GM21825 (cell line): Measurements from ENCODE around the gene GDNF.
"Not testable (repeated sequence)": the region's sequence is repeated elsewhere in the genome, so short reads cannot be mapped to it uniquely, and the experiment has no call there.

Experiments used
- ATAC-seq: cut with Tn5 transposase; IDR thresholded peaks from one replicate; pipeline ENCODE4 v1.9.1; 2021; ENCODE audit warnings: mild to moderate bottlenecking, moderate library complexity; ENCODE audit not compliant: unreplicated experiment

GDNF gene

GRCh38 chr5:37823433-37824152 lies 16.2 kb downstream of the GDNF start:
- no peak for ATAC-seq

DNA sequence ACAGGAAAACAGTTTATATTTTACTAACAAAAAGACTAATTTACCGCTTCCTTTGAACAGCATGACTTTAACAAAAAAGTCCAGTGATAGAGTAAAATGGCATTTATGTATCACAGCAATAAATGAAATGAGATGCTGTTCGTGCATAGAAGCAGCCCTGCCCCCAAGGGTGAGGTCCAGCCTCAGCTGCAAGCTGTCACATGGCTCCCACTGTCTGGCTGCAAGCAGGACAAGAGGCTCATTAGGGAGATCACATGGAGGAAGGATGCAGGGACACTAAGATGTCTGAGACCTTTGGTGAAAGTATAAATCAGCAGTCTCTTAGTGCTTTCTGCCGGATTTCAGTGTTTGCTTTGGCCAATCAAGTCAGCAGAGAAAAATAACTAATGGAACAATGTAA lies 23.0 kb downstream of the GDNF start:
- no peak for ATAC-seq

DNA sequence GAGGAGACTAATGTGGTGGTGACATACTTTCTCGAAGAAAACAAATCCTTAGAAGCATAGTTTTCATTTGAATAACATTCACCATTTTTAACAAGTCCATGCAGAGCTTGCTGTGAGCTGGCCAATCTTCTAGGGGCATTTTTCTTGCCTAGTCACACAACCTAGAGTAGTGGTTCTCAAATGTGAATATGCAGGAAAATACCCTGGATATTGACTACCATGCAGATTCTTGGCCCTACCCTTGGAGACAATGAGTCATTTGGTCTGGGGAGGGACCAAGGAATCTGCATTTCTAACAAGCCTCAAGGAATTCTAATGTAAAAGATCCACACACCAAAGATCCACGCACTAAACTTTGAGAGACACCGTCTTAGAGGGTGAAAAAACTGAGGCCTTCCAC lies 23.5 kb downstream of the GDNF start:
- no peak for ATAC-seq

DNA sequence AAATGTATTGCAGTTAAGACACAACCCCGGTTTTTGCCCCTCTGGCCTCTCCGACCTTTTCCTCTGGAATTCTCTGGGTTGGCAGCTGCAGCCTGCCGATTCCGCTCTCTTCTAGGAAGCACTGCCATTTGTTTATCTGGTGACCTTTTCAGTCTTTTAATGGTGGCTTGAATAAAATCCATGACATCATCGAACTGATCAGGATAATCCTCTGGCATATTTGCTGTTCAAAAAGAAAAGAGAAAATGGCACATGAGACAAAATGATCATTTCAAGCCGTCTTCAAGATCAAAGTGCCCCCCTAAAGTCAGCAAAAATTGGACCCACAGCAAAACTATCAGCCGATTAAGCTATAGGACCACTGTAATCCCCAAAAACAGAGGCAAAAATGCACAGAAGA lies 23.9 kb downstream of the GDNF start:
- ATAC-seq, result no peak

- ATAC-seq, result no peak
These were observed 25.1 kb downstream of the GDNF start for GRCh38 chr5:37814699-37815098.

DNA sequence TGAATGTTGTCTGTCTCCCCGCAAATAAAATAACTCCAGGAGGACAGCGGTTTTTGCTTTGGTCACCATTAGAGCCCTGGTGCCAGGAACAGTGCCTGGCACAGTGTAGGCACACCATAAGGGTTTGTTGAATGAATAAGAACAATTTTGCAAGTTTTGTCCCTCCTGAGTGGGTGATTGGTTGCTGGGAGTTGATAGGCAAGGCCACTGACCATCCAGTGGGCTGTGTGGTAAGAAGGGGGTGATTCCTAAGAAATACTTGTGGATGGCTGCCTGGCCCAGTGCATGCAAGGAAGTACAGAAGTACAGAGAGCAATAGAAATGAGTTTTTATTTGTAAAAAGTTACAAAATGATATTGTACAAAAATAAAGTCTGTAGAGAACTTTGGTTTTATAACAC lies 27.5 kb downstream of the GDNF start:
- ATAC-seq, result no peak

DNA sequence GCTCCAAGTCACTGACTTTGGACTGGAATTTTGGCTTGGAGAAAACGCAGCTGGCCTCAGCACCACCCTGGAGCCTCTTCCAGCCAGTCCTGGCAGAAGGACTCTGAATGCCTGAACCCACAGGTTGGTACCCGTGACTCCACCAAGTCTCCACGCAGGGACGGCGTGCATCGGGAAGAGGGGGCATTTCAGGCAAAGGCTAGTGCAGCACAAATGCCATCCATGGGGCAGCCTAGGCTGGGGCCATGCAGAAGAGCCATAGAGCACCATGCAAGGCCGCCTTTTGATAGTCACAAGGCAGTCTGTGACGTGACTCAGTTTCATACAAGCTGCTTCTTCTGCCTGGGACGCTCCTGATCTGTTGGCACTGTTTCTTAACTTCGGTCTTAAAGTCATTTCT lies 28.0 kb downstream of the GDNF start:
- ATAC-seq, result no peak

GRCh38 chr5:37810311-37810710 lies 29.5 kb downstream of the GDNF start:
- ATAC-seq, result no peak

DNA sequence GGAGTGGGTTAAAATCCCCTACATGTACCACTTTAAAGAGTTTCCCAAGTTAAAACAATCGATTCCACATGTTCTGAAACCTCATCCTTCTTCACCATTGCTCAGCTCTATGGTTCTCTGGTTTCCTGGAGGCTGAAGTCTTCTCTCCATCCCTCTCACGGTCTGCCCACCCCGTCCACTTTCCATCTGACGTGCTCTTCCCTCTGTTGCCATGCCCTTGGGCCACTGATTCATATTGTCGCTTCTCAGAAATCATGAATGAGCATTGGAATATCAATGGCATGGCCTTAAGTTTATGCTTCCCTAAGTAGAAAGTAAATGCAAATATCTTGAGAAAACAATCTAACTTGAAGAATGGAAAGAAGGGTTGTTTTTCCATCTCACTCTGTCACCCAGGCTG lies 30.9 kb downstream of the GDNF start:
- ATAC-seq, result no peak

- ATAC-seq, result no peak
These were observed 32.1 kb downstream of the GDNF start for GRCh38 chr5:37807621-37808301.

GRCh38 chr5:37807015-37807414 lies 32.8 kb downstream of the GDNF start:
- no peak for ATAC-seq

DNA sequence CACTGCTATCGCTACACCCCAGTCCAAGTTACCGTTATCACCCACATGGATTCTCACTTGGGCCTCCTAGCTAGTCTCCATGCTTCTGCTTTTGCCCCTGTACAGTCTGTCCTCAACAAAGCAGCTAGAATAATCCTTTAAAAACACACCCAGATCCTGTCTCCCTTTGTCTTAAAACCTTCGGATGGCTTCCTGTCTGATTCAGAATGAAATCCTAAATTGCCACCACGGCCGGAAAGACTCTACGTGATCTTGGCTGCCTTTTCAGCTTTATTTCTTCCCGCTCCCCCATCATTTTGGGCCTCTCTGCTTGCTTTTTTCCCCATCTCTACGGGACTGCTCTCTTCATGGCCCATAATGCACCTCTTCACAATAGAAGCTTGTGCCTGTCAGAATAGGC lies 33.4 kb downstream of the GDNF start:
- ATAC-seq, result no peak

DNA sequence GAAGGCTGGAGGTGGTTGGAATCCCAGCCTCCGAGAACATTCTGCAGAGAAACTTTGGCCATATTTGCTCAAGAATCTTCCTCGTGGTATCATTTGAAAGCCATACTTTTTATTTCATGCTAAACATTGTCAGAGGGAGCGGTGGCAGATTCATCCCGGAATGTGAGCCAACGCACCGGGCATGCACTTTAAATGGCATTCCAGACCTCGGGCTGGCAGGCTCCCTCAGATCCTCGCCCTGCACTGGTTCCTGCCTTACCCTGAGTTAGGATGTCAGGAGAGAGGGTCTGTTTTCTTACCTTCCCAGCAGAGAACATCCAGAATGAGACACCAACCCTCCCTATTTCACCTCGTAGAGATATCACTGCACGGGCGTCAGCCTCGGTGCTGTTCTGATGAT lies 33.8 kb downstream of the GDNF start:
- no peak for ATAC-seq

DNA sequence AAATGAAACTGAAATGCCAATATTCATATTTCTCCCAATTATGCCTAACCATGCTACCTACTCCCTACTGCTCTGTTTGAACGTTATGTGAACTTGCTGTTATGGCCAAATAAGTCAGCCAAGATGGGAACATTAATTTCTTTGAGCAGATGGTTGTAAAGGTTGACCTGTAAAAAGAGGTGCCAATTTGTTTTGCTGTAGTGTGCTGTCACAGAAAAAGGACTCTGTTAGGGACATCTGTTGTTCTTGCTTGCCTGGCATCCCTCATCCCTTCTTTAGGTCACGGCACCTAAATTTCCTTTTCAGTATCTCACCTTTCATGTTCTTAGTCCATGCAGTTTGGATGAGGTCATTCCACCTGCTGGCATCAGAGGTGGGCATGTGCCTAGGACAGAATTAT lies 35.4 kb downstream of the GDNF start:
- ATAC-seq, result no peak

DNA sequence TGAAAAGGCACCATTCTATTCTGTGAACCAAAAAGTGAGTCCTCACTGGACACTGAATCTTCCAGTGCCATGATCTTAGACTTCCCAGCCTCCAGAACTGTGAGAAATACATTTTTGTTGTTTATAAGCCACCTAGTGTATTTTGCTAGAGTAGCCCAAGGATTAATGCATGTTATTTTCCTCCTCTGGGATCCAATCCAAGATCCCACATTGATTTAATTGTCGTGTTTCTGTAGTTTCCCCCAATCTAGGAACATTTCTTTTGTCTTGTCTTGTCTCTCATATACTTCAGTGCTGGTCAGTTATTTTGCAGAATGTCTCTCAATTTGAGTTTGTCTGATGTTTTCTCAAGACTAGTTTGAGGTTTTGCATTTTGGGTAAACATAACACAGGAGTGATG lies 36.4 kb downstream of the GDNF start:
- ATAC-seq, result no peak

- no peak for ATAC-seq
These were observed 38.3 kb downstream of the GDNF start for GRCh38 chr5:37801521-37801920.

GRCh38 chr5:37799865-37800421 lies 39.9 kb downstream of the GDNF start:
- no peak for ATAC-seq

GRCh38 chr5:37796435-37796834 lies 43.4 kb downstream of the GDNF start:
- not testable (repeated sequence) for ATAC-seq

GRCh38 chr5:37795292-37795691 lies 44.5 kb downstream of the GDNF start:
- not testable (repeated sequence) for ATAC-seq

DNA sequence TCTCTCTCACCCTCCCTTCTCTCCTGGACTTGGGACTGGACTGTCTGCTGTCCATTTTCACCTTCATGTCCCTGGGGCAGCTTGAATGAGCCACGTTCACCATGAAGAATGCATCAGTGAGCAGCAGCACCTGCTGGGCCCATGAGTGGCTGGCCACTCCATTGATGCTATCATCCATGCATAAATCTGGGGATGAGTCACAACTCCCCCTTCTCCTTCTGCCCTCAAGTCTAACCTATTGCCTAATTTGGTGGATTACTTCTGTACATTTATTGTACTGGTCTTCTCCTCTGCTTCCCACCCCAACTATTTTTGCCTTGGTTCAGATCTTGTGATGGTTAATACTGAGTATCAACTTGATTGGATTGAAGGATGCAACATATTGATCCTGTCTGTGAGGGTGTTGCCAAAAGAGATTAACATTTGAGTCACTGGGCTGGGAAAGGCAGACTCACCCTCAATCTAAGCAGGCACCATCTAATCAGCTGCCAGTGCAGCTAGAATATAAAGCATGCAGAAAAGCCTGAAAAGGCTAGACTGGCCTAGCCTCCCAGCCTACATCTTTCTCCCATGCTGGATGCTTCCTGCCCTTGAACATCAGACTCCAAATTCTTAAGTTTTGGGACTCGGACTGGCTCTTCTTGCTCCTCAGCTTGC lies 46.7 kb downstream of the GDNF start:
- no peak for ATAC-seq

GRCh38 chr5:37791321-37791720 lies 48.5 kb downstream of the GDNF start:
- no peak for ATAC-seq

- ATAC-seq, result no peak
These were observed 49.9 kb downstream of the GDNF start for GRCh38 chr5:37789991-37790390.
